B cell (primary cell): Measurements from ENCODE around the gene INTS3. TPM values are rescaled to one million over a fixed set of nuclear protein-coding genes. Genes with fewer than 3 reads are reported as not detected.
"Not testable (repeated sequence)": the region's sequence is repeated elsewhere in the genome, so short reads cannot be mapped to it uniquely, and the experiment has no call there.

Source experiments
- ATAC-seq: fragments of 200-7000 bp; cut with Tn5 transposase; one replicate; pipeline ENCODE4 v1.10.0; 2021; ENCODE audit warnings: low read depth, mild to moderate bottlenecking, moderate number of reproducible peaks, moderate library complexity
- CTCF ChIA-PET: fragments of 350-600 bp; sonication (Branson Sonifier 250); formaldehyde crosslinking; loops from one replicate; lab custom pipeline; 2021; ENCODE audit warnings: antibody characterized with exemption, inconsistent platforms; lab: Charles Lee
- POLR2A ChIA-PET: fragments of 350-600 bp; sonication (Branson Sonifier 250); formaldehyde crosslinking; loops from one replicate; lab custom pipeline; 2021; ENCODE audit warnings: antibody characterized with exemption; lab: Charles Lee
- DNase-seq: peaks from one replicate; pipeline ENCODE4 v3.0.0; 2013
- H2AFZ ChIP-seq: 2 replicates; pipeline ENCODE4 v1.6.1; 2012; ENCODE audit warnings: mild to moderate bottlenecking, low read depth, low read length; ENCODE audit not compliant: insufficient read depth, poor library complexity, severe bottlenecking
- H3K27ac ChIP-seq, 2 donors: 1 replicate in 1 of 2; 2 replicates in 1 of 2; pipeline ENCODE4 v1.5.1; 2012 to 2013; ENCODE audit warnings: low read length in 2 of 2, mild to moderate bottlenecking in 2 of 2, moderate library complexity in 1 of 2
- H3K27me3 ChIP-seq, 4 experiments: fragments of 200-600 bp in 1 of 4; sonication (generic) in 1 of 4; replicated peaks in 1 of 4; 1 replicate in 2 of 4; 2 replicates in 2 of 4; pipeline versions ENCODE4 v1.6.1 to v1.7.0; 2013 to 2016; ENCODE audit warnings: low read length in 3 of 4, mild to moderate bottlenecking in 2 of 4, mixed read lengths in 1 of 4, moderate library complexity in 1 of 4; ENCODE audit not compliant: insufficient read depth in 4 of 4, control insufficient read depth in 3 of 4; ENCODE audit errors: control extremely low read depth in 1 of 4
- H3K36me3 ChIP-seq, 2 experiments: replicated peaks in 1 of 2; 1 replicate in 1 of 2; 2 replicates in 1 of 2; pipeline versions ENCODE4 v1.6.1 to v1.7.1; 2013; ENCODE audit warnings: low read length in 1 of 2; ENCODE audit not compliant: insufficient read depth in 2 of 2, control insufficient read depth in 1 of 2; ENCODE audit errors: control extremely low read depth in 1 of 2, extremely low read depth in 1 of 2
- H3K4me1 ChIP-seq, 2 donors: fragments of 200-600 bp in 1 of 2; sonication (generic) in 1 of 2; 1 replicate in 1 of 2; 2 replicates in 1 of 2; pipeline versions ENCODE4 v1.5.1 to v1.6.1; 2013 to 2017; ENCODE audit warnings: low read length in 2 of 2; ENCODE audit not compliant: control insufficient read depth in 2 of 2, insufficient read depth in 2 of 2
- H3K4me2 ChIP-seq: replicated peaks from 2 replicates; pipeline ENCODE3; 2012; ENCODE audit warnings: mild to moderate bottlenecking, low read depth, low read length; ENCODE audit not compliant: poor library complexity, severe bottlenecking
- H3K4me3 ChIP-seq, 5 experiments: fragments of 200-600 bp in 1 of 5; sonication (generic) in 1 of 5; 1 replicate in 3 of 5; 2 replicates in 2 of 5; pipeline versions ENCODE4 v1.5.1 to v1.7.0; 2011 to 2016; ENCODE audit warnings: low read length in 4 of 5, mild to moderate bottlenecking in 4 of 5, low read depth in 2 of 5, control low read depth in 1 of 5, moderate library complexity in 1 of 5; ENCODE audit not compliant: insufficient read depth in 1 of 5; ENCODE audit errors: control extremely low read depth in 1 of 5, extremely low read depth in 1 of 5
- H3K79me2 ChIP-seq: fragments of 200-600 bp; sonication (generic); one replicate; pipeline ENCODE4 v1.6.0; 2016; ENCODE audit warnings: low read length; ENCODE audit not compliant: control insufficient read depth, insufficient read depth
- H3K9ac ChIP-seq: fragments of 200-600 bp; sonication (generic); 2 replicates; pipeline ENCODE4 v1.6.1; 2017; ENCODE audit warnings: mild to moderate bottlenecking, low read length, moderate library complexity
- H3K9me3 ChIP-seq, 3 donors: one replicate each; pipeline versions ENCODE4 v1.6.1 to v1.7.1; 2013; ENCODE audit warnings: low read length in 2 of 3; ENCODE audit not compliant: control insufficient read depth in 2 of 3, insufficient read depth in 1 of 3; ENCODE audit errors: control extremely low read depth in 1 of 3
- H4K20me1 ChIP-seq: 2 replicates; pipeline ENCODE4 v1.6.0; 2012; ENCODE audit warnings: mild to moderate bottlenecking, low read length; ENCODE audit not compliant: insufficient read depth, control insufficient read depth, poor library complexity, severe bottlenecking
- H3K27ac Mint-ChIP-seq: one replicate; pipeline ENCODE4 v1.8.0; 2021; ENCODE audit warnings: mixed read lengths
- H3K27me3 Mint-ChIP-seq: one replicate; pipeline ENCODE4 v1.8.0; 2021; ENCODE audit warnings: mixed read lengths
- H3K4me1 Mint-ChIP-seq: one replicate; pipeline ENCODE4 v1.8.0; 2021; ENCODE audit warnings: mixed read lengths
- H3K4me3 Mint-ChIP-seq: one replicate; pipeline ENCODE4 v1.8.0; 2021; ENCODE audit warnings: mixed read lengths
- H3K9me3 Mint-ChIP-seq: one replicate; pipeline ENCODE4 v1.8.0; 2022; ENCODE audit warnings: mixed read lengths; ENCODE audit not compliant: insufficient read depth
- CTCF ChIP-seq: fragments of 200-600 bp; IDR thresholded peaks from one replicate; pipeline ENCODE4 v1.8.0; 2022; ENCODE audit warnings: antibody characterized with exemption, mild to moderate bottlenecking
- EZH2 ChIP-seq: IDR thresholded peaks from 2 replicates; pipeline ENCODE4 v1.6.1; 2012; ENCODE audit warnings: borderline replicate concordance, low read depth, mild to moderate bottlenecking, moderate library complexity, low read length; ENCODE audit not compliant: insufficient read depth, poor library complexity, severe bottlenecking
- WGBS: methylation state at CpG from one replicate; pipeline ENCODE4 v1.1.5; 2013; ENCODE audit warnings: missing lambda C conversion rate; ENCODE audit not compliant: insufficient coverage; 5-methylcytosine and 5-hydroxymethylcytosine counted together
- intact Hi-C: fragments of 100-400 bp; cut with micrococcal nuclease; formaldehyde crosslinking; loops from one replicate; pipeline ENCODE4 v1.10.0; 2022
- polyA plus RNA-seq: library from polyadenylated mRNA; depleted of rRNA; stranded (reverse); fragments of >200 nt; gene quantifications from 2 replicates; pipeline ENCODE4 v1.2.3, GENCODE V29; 2012
- total RNA-seq, 2 donors: library from RNA; stranded (reverse); fragments of 120-200 nt in 1 of 2; gene quantifications; 1 replicate in 1 of 2; 2 replicates in 1 of 2; pipeline versions ENCODE4 v1.2.3 to v1.2.4, GENCODE V29; 2013 to 2022

The INTS3 gene
- total and polyA plus RNA-seq, 2 donors (not counting 1 experiment from before 2014, with no cell fraction given): 69.1 to 84.1 TPM

GRCh38 chr1:153717330-153717729 lies 10.5 kb upstream of the INTS3 start:
- ChIA-PET CTCF (interaction anchor here (0.7 kb wide), 1 partner anchor 206 kb away, joined by 3 read pairs; no protein-coding TSS in a partner anchor), POLR2A (no interaction called here)
- intact Hi-C loops: no loop called here
- no peak for DNase-seq
- Histone ChIP-seq H3K27me3 (peaks cover 0 to 12% (median 3%) of the 10 kb centered on the region in 4 experiments), H2AFZ (no peak overlapping the region), H3K4me1 (no peaks in the 10 kb centered on the region), H3K4me2 (no peak overlapping the region), H3K9ac (no peak overlapping the region), H3K9me3 (peaks cover 0 to 6% (median 0%) of the 10 kb centered on the region in 3 donors), H3K27ac (no peak overlapping the region), H4K20me1 (no peaks in the 10 kb centered on the region), H3K36me3 (no peaks in the 10 kb centered on the region), H3K79me2 (no peaks in the 10 kb centered on the region), H3K4me3 (no peak overlapping the region)
- WGBS: 67% methylated on average over 1 of the region's 3 CpGs
- H3K27me3 Mint-ChIP-seq: peaks cover 9% of the 10 kb centered on the region
- H3K4me1 Mint-ChIP-seq: no peaks in the 10 kb centered on the region
- H3K27ac Mint-ChIP-seq: no peak overlapping the region
- TF ChIP-seq EZH2 (no peak), CTCF (no peak)
- H3K9me3 Mint-ChIP-seq: no peaks in the 10 kb centered on the region
- ATAC-seq: no peak
- no peak overlapping the region for H3K4me3 Mint-ChIP-seq

- intact Hi-C loops: no loop called here
- Histone ChIP-seq H3K4me2 (no peak overlapping the region), H3K36me3 (no peaks in the 10 kb centered on the region), H3K9ac (no peak overlapping the region), H3K4me1 (peaks cover 3 to 10% of the 10 kb centered on the region in 2 donors), H3K79me2 (peaks cover 7% of the 10 kb centered on the region), H2AFZ (no peak overlapping the region), H3K9me3 (no peaks in the 10 kb centered on the region), H3K27me3 (no peaks in the 10 kb centered on the region), H3K27ac (no peak overlapping the region), H3K4me3 (no peak overlapping the region), H4K20me1 (no peaks in the 10 kb centered on the region)
- H3K4me1 Mint-ChIP-seq: peaks cover 12% of the 10 kb centered on the region
- no peak overlapping the region for H3K4me3 Mint-ChIP-seq
- POLR2A ChIA-PET: no interaction called here
- TF ChIP-seq CTCF (no peak), EZH2 (no peak)
- H3K27me3 Mint-ChIP-seq: no peaks in the 10 kb centered on the region
- H3K9me3 Mint-ChIP-seq: no peaks in the 10 kb centered on the region
- CTCF ChIA-PET: interaction anchor here (1.1 kb wide), 1 partner anchor 9 kb away, joined by 3 read pairs; no protein-coding TSS in a partner anchor
- ATAC-seq: no peak
- 100% methylated on average over 2 of the region's 3 CpGs for WGBS
- DNase-seq: no peak
- no peak overlapping the region for H3K27ac Mint-ChIP-seq
Measured at GRCh38 chr1:153723687-153724086, 4.2 kb upstream of the INTS3 start.

DNA sequence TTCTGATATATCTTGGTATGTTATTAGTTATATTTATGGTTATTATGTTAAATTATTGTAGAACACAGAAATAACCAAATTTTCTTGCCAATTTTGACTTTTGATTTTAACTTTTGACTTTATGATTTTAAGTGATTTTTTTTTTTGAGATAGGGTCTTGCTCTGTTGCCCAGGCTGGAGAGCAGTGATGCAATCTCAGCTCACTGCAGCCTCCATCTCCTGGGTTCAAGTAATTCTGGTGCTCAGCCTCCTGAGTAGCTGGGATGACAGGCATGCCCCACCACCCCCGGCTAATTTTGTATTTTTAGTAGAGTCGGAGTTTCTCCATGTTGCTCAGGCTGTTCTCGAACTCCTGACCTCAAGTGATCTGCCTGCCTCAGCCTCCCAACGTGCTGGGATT lies 3.2 kb upstream of the INTS3 start:
- H3K9ac ChIP-seq, ATAC-seq, H3K27me3 ChIP-seq, H3K27ac Mint-ChIP-seq, H3K4me3 Mint-ChIP-seq, H3K79me2 ChIP-seq, H3K9me3 ChIP-seq, H2AFZ ChIP-seq, DNase-seq, H3K4me2 ChIP-seq, H3K9me3 Mint-ChIP-seq, H3K27ac ChIP-seq, H3K4me3 ChIP-seq, H3K36me3 ChIP-seq, H4K20me1 ChIP-seq, H3K27me3 Mint-ChIP-seq: not testable (repeated sequence)
- peaks cover 9 to 16% of the 10 kb centered on the region in 2 donors for H3K4me1 ChIP-seq
- H3K4me1 Mint-ChIP-seq: peaks cover 19% of the 10 kb centered on the region
- intact Hi-C loops: loop anchor here (5.0 kb wide), 3 partner anchors 68 to 268 kb away; partner anchors contain the start of genes DENND4B and RPS27
- WGBS: 100% methylated on average over 2 of the region's 4 CpGs
- CTCF ChIA-PET: interaction anchor here (0.7 kb wide), 1 partner anchor 129 kb away, joined by 3 read pairs; no protein-coding TSS in a partner anchor
- POLR2A ChIA-PET: interaction anchor here (0.6 kb wide), 1 partner anchor 57 kb away, joined by 9 read pairs; no protein-coding TSS in a partner anchor
